Endodermal cell (in vitro differentiated cells): Measurements from ENCODE around the gene AKAP6. TPM values are rescaled to one million over a fixed set of nuclear protein-coding genes. Genes with fewer than 3 reads are reported as not detected.

Source experiments
- DNase-seq: peaks from one replicate; pipeline ENCODE4 v3.0.0-alpha.2; 2017
- H3K27ac ChIP-seq: 2 replicates; pipeline ENCODE4 v1.5.1; 2013; ENCODE audit warnings: mild to moderate bottlenecking, low read depth, low read length, moderate library complexity
- H3K27me3 ChIP-seq: 2 replicates; pipeline ENCODE4 v1.6.1; 2013; ENCODE audit warnings: mild to moderate bottlenecking, low read length, moderate library complexity; ENCODE audit not compliant: insufficient read depth, control insufficient read depth, poor library complexity, severe bottlenecking
- H3K36me3 ChIP-seq: 2 replicates; pipeline ENCODE4 v1.7.0; 2013; ENCODE audit warnings: mild to moderate bottlenecking, low read length, moderate library complexity; ENCODE audit not compliant: control insufficient read depth, insufficient read depth
- H3K4me1 ChIP-seq: one replicate; pipeline ENCODE4 v1.7.0; 2013; ENCODE audit warnings: low read length; ENCODE audit not compliant: control insufficient read depth, insufficient read depth
- H3K4me3 ChIP-seq: 2 replicates; pipeline ENCODE4 v1.5.1; 2013; ENCODE audit warnings: mild to moderate bottlenecking, low read length, moderate library complexity
- H3K9ac ChIP-seq: 2 replicates; pipeline ENCODE4 v1.6.1; 2013; ENCODE audit warnings: mild to moderate bottlenecking, low read length, moderate library complexity; ENCODE audit not compliant: poor library complexity, severe bottlenecking; ENCODE audit errors: extremely low read depth
- H3K9me3 ChIP-seq: 2 replicates; pipeline ENCODE4 v1.6.1; 2013; ENCODE audit warnings: mild to moderate bottlenecking, low read length, moderate library complexity; ENCODE audit not compliant: control insufficient read depth
- H3K27ac Mint-ChIP-seq: 2 replicates; pipeline ENCODE4 v1.8.0; 2020; ENCODE audit warnings: mixed read lengths
- H3K27me3 Mint-ChIP-seq: 2 replicates; pipeline ENCODE4 v1.8.0; 2021; ENCODE audit warnings: mild to moderate bottlenecking, mixed read lengths; ENCODE audit not compliant: insufficient read depth
- H3K36me3 Mint-ChIP-seq: 2 replicates; pipeline ENCODE4 v1.8.0; 2020; ENCODE audit warnings: low read depth, mixed read lengths
- H3K4me1 Mint-ChIP-seq: 2 replicates; pipeline ENCODE4 v1.8.0; 2020; ENCODE audit warnings: mixed read lengths
- H3K4me3 Mint-ChIP-seq: 2 replicates; pipeline ENCODE4 v1.8.0; 2020; ENCODE audit warnings: mild to moderate bottlenecking, moderate library complexity, mixed read lengths
- H3K9me3 Mint-ChIP-seq: 2 replicates; pipeline ENCODE4 v1.8.0; 2020; ENCODE audit warnings: mild to moderate bottlenecking, mixed read lengths
- CTCF ChIP-seq: fragments of 200-600 bp; sonication (generic); conservative IDR thresholded peaks from 2 replicates; pipeline ENCODE4 v1.5.0; 2021; ENCODE audit warnings: antibody characterized with exemption, mild to moderate bottlenecking
- WGBS, 2 experiments: methylation state at CpG; one replicate each; pipeline versions ENCODE4 v1.1.5 to v1.1.7; 2013; ENCODE audit warnings: missing lambda C conversion rate in 2 of 2, mixed read lengths in 1 of 2; ENCODE audit not compliant: insufficient coverage in 1 of 2, insufficient read length in 1 of 2; 5-methylcytosine and 5-hydroxymethylcytosine counted together
- total RNA-seq, 2 donors: library from RNA; stranded (reverse); fragmentation: NEBNext Ultra II Directional in 1 of 2; extraction: Animal tissue kit (Norgen Biotek cat#: 25700) in 1 of 2; gene quantifications; 2 replicates in 1 of 2; 3 replicates in 1 of 2; pipeline ENCODE4 v1.2.1, GENCODE V29; 2021

The AKAP6 gene
- total RNA-seq, 2 donors from 2014 or later: 4.3 to 5.0 TPM

- Mint-ChIP-seq H3K27me3 (no peaks in the 10 kb centered on the region), H3K27ac (no peak overlapping the region), H3K4me3 (no peak overlapping the region), H3K36me3 (no peaks in the 10 kb centered on the region), H3K4me1 (no peaks in the 10 kb centered on the region), H3K9me3 (no peaks in the 10 kb centered on the region)
- Histone ChIP-seq H3K27ac (no peak overlapping the region), H3K4me1 (no peaks in the 10 kb centered on the region), H3K9ac (no peak overlapping the region), H3K27me3 (no peaks in the 10 kb centered on the region), H3K36me3 (no peaks in the 10 kb centered on the region), H3K9me3 (no peaks in the 10 kb centered on the region), H3K4me3 (no peak overlapping the region)
- DNase-seq: no peak
- no peak for TF ChIP-seq CTCF
- WGBS, 2 experiments: 81 to 87% methylated on average over 2 to 3 of the region's 3 CpGs
Measured at GRCh38 chr14:32737621-32738020, 408.5 kb downstream of the AKAP6 start.

- Histone ChIP-seq H3K9me3 (no peaks in the 10 kb centered on the region), H3K27me3 (no peaks in the 10 kb centered on the region), H3K4me1 (no peaks in the 10 kb centered on the region), H3K9ac (no peak overlapping the region), H3K36me3 (no peaks in the 10 kb centered on the region), H3K27ac (no peak overlapping the region), H3K4me3 (no peak overlapping the region)
- Mint-ChIP-seq H3K27ac (no peak overlapping the region), H3K27me3 (no peaks in the 10 kb centered on the region), H3K36me3 (no peaks in the 10 kb centered on the region), H3K4me3 (no peak overlapping the region), H3K9me3 (no peaks in the 10 kb centered on the region), H3K4me1 (no peaks in the 10 kb centered on the region)
- DNase-seq: no peak
- 99% methylated on average over 4 of the region's 5 CpGs; no CpG with 5 or more reads in 1 of the 2 experiments for WGBS, 2 experiments
- no peak for TF ChIP-seq CTCF
Measured at GRCh38 chr14:32738206-32738871, 409.2 kb downstream of the AKAP6 start.

GRCh38 chr14:32744811-32745445 is 415.8 kb downstream of the AKAP6 start:
- Histone ChIP-seq H3K4me1 (no peaks in the 10 kb centered on the region), H3K9ac (no peak overlapping the region), H3K27ac (no peak overlapping the region), H3K4me3 (no peak overlapping the region), H3K36me3 (no peaks in the 10 kb centered on the region), H3K27me3 (no peaks in the 10 kb centered on the region), H3K9me3 (no peaks in the 10 kb centered on the region)
- TF ChIP-seq CTCF: no peak
- no peak overlapping the region for H3K27ac Mint-ChIP-seq
- WGBS, 2 experiments: 91 to 100% methylated on average over 1 to 2 of the region's 2 CpGs
- H3K4me3 Mint-ChIP-seq: no peak overlapping the region
- H3K9me3 Mint-ChIP-seq: no peaks in the 10 kb centered on the region
- H3K4me1 Mint-ChIP-seq: peaks cover 2% of the 10 kb centered on the region
- DNase-seq: no peak
- H3K36me3 Mint-ChIP-seq: no peaks in the 10 kb centered on the region
- no peaks in the 10 kb centered on the region for H3K27me3 Mint-ChIP-seq
